NCI-H128 (cell line): ENCODE results near the gene ADAM12.

ENCODE experiments used
- DNase-seq: peaks from one replicate; lab custom pipeline; 2025; ENCODE audit not compliant: unreplicated experiment; lab: John Stamatoyannopoulos, UW

Gene ADAM12

GRCh38 chr10:126157189-126157588 is 231.1 kb downstream of the ADAM12 start:
- no peak for DNase-seq

DNA sequence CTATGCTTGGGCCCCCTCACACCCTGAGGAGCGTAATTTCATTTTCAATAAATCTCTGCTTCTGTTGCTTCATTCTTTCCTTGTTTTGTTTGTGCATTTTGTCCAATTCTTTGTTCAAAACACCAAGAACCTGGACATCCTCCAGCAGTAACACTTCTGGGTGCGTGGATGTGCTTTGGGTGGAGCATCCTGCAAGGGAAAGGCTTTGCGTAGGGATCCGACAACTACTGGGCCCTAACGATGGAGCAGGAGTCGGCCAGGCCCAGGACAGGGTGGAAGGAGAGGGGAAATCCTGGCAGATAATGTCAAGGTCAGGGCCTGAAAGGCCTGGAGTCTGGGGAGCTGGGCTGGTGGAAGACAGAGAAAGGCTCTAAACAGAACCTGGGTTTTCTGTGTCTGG is 231.8 kb downstream of the ADAM12 start:
- DNase-seq: no peak

DNA sequence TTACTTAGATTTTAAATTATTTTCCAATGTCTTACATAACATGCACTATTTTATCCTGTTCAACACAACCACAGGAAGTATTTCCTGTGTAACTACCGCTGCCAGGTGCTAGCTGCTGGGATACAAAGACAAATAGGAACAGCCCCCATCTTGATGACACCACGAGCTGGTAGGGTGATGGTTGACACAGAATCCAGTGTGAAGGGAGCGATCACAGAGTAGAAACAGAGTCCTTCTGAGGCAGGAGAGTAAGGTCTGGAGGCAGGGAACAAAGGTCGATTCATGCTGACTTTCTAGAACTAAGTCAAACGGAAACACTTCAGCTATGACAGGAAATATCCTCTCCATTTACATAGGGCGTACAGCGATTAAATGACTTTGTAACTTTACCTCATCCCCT is 232.3 kb downstream of the ADAM12 start:
- DNase-seq: no peak

DNA sequence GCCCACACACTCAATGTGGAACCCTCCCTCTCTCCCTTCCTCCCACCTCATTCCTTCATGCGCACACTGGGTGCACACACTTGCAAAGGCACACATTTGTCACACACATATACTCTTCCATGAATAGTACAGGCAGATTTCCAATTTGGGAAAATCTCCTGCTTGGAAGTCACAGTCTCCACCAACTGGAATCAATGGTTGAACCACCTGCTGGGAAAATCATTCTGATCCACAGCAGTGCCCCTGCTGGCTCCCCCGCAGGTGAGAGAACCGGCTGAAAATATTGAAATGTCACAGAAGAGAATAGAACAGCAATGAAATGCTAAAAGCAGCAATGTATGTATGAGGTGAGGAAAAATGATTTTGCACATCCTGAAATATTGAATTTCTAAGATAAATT is 232.7 kb downstream of the ADAM12 start:
- DNase-seq: no peak

DNA sequence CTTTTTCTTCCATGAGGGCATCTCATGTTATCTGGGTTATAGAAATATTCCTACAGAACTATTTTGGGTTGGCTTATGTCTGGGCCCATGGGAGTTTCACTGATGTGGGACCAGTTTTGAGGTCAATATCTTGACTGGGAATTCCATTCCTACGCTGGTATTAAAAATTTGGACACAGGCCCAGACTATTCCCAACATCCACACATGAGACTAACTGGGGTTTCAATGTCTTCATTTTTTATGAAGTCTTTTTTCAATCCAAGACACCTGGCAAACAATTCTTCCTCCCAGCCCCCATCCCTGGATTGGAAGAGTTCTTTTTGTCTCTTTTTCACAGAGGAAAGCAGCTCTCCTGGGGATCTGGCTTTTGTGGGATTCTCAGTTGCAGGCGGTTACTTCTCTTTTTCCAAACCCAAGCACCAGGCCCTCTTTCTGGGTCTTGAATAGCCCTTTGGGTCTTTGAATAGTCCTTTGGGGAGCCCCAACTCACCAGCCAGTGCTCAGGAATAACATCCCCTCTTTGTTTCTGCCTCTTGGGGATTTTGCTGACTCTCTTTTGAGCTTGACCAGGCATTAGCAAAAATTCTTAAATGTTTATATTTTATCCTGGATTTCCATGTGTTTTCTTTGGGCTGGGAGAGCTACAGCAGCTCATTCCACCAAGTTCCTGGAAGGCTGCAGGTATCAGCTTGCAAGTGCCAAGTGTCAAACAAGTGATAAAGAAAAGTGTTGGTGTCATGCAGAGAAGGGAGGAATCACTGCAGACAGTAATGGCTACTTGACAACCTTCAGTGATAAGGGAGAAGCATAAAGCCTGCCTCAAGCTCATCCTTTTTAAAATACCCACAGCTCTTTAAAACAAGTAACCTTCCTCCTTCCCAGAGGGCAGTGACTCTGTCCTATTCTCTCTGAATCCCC is 234.3 kb downstream of the ADAM12 start:
- no peak for DNase-seq

DNA sequence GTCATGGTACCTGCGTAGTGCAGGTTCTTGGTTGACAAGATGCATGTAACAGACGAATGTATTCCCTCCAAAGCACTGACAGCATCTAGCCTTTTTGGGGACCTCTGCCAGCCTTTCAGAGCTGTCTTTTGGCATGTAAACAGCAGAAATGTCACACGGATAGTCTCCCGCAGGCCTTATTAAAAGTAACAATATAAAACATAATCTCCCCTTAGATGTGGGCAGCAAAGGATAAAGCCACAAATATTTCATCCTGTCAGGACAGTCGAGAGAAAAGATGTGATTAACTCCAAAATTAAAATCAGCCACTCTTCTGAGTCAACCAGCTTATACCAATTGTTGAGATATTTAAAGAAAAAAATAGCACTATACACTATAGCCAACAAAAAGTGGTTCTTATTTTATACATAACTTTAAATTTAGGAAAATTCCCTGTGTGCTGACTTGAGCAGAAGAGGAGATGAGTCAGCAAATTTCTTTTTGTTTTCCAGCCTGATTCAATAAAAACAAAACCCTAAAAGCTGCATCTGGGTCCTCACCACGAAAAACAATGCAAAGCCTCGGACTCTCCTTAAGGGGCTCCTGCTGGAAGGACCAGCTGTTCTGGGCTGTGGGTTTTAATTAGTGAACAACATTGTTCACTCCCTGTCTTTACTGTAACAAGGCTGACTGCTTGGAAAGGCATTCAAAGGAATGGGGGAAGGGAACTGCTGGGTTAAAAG is 240.2 kb downstream of the ADAM12 start:
- no peak for DNase-seq

DNA sequence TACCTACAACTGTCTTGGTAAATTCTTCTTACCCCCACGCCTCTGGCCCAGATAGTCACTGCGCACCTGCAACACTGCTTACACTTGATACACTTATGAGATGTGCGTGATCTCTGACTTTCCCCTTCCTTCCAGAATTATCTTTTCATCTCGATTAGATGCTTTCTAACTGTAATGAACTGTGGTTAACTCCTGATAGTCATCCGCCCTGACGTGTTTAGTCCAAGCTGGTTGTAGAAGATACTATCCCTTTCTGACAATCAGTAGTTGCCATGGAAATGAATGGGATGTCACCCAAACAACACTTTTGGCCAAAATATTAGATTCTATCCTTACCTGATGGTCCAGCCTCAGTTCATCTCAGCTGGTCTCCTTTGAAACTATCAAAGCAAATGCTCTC is 241.5 kb downstream of the ADAM12 start:
- DNase-seq: no peak

DNA sequence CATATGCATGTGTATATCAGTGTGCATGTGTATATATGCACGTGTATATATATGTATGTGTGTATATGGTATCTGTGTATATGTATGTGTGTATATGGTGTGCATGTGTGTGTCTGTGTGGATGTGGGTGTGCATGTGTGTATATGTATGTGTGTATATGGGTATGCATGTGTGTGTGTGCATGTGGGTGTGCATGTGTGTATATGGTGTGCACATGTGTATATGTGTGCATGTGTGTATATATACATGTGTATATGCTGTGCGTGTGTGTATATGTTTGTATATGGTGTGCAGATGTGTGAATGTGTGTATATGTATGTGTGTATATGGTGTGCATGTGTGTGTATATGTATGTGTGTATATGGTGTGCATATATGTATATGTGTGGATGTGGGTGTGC is 245.2 kb downstream of the ADAM12 start:
- DNase-seq: no peak

DNA sequence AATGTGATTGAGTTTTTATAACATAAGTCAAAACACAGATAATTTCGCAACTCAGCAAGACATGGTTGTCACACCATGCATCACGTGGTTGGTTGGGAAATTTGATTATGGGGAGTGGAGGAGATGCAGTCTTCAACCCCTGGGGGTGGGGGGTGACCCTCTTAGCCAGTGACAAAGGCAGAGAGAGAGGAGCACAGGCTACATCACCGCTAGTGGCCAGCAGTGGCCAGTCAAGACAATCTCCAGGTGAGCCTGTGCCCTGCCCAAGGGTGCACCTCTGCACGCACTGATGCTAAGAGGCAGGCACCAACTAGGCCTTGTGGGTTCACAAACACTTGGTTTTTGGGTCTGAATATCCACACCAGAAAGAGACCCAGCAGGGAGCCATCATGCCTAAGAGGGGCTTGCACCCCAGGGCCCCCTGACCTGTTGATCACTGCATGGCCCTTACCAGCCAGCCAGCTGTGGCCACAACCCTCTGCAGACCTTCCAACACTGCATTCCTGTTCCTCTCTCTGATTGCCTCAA is 247.5 kb downstream of the ADAM12 start:
- DNase-seq: no peak

DNA sequence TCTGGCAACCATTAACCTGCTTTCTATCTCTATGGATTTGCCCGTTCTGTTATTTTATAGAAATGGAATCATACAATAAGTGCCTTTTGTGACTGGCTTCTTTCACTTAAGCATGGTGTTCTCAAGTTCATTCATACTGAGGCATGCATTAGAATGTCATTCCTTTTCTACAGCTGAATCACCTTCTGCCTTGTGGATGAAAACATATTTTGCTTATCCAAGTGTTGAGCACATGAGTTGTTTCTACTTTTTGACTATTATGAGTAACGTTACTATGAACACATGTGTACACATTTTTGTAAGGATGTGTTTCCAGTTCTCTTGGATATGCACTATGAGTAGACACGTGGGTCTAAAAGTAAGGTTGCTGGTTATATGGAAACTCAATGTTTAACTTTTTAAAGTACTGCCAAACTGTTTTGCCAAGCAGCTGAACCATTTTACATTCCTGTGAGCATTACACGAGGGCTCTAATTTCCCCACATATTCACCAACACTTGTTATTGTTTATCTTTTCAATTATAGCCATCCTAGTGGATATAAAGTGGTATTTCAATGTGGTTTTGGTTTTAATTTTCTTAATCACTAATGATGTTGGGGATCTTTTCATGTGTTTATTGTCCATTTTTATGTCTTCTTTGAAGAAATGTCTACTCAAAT is 250.6 kb downstream of the ADAM12 start:
- DNase-seq: no peak

- DNase-seq: no peak
Observed at GRCh38 chr10:126135941-126136595, 252.2 kb downstream of the ADAM12 start.

- no peak for DNase-seq
Observed at GRCh38 chr10:126135177-126135576, 253.1 kb downstream of the ADAM12 start.

- no peak for DNase-seq
Observed at GRCh38 chr10:126133906-126134656, 254.2 kb downstream of the ADAM12 start.

DNA sequence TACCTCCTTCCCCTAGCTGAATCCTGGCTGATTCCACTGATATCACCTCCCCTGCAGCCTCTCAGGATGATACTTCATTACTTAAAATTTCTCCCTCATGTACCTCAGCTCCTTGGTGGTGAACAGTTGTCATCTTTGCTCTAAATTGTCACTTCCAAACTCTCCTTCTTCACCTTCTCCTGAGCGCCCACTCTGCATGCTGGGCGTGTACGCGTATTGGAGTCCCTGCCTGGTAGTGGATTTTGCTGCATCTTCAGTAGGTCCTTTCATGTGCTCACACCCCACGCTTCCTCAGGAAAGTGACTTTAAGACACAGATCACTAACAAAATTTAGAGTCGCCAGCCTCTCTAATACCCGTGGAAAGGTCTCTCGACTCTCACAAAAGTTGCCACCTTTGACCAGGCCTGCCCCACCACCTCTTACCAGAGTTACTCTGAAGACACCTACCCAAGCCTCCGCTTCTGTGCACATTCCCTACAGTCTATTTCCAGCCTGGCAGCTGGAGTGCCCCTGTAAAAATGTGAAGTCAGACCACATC is 255.1 kb downstream of the ADAM12 start:
- DNase-seq: no peak

- no peak for DNase-seq
Observed at GRCh38 chr10:126131341-126131740, 256.9 kb downstream of the ADAM12 start.

DNA sequence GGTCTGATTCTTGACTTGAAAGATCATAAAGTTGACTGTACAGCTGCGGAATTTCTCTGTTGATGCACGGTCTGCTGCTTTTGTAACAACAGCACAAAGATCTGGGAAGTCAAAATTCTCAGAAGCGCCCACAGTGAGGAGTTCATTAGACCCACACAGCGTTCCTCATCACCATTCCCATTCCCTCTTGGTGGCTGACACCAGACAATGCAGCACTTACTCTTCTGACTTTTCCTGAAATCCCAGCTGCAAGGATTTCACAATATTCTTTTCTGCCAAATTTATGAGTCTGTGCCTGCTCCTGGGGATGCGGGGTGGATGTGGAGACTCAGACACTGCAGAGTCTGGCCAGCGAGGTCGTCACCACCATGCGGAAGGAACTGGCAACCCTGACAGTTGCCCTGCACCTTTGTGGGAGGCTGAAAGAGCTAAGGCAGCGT is 258.0 kb downstream of the ADAM12 start:
- no peak for DNase-seq

DNA sequence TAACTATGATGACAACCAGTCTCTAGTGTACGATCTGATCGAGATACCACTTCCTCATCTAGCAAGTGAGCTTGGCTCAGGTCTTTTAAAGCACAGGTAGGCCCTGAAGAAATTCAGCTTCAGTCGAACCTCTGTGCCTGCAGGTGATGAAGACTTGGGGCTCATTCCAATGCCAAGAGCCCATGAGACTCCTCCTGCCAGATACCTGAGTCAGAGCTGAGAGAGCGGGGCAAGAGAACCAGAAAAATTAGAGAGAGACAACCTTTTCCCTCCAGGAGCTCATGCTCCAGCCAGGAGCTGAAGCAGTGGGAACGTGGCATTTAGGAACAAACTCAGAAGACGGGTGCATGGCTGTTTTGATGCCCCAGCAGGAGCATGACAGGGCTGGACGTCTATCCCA is 259.3 kb downstream of the ADAM12 start:
- DNase-seq: no peak

DNA sequence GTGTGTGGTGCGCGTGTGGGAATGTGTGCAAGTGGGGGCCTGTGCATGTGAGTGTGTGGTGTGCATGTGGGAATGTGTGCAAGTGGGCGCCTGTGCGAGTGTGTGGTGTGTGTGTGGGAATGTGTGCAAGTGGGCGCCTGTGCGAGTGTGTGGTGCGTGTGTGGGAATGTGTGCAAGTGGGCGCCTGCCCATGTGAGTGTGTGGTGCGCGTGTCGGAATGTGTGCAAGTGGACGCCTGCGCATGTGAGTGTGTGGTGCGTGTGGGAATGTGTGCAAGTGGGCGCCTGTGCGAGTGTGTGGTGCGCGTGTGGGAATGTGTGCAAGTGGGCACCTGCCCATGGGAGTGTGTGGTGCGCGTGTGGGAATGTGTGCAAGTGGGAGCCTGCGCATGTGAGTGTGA is 259.7 kb downstream of the ADAM12 start:
- DNase-seq: no peak

DNA sequence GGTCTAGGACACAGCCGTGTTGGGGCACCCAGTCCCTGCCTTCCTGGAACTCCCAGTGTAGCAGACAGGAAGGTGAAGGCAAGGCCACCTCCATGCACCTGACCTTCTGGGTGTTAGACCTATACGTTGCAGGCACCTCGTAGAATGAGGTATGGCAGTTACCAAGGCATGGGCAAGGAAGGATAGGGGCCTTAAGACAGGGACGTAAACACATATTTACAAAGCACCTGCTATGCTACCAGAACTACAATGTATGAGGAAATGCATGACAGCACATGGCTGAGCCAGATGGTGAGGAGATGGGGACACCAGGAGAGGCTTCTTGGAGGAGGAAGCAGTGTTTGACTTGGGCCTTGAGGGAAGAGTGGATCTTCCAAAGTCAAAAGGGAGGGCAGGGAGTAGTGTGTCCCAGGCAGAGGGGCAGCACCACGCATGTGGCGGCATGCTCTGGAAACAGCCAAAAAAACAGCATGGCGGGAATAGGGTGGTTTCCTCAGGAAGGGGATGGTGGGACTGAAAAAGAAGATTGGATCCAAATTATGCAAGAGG is 260.7 kb downstream of the ADAM12 start:
- no peak for DNase-seq

DNA sequence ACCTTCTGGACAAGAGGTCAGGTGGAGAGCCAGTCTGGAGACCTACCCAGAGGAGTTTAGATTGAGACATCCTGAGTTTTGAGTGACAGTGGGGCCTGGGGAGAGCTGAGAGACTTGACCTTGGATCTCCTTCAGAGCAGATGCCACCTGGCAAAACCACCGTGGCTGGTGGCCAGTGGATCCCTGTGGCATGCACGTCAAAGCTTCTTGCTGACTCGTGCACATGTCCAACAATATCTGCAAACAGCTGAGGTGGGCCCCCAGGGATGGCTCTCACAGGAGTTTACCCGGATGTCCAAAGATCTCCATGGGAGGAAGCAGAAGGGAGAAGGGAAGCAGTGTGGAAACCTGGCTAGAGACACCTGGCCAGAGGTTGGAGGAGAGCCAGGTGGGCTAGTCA is 261.4 kb downstream of the ADAM12 start:
- no peak for DNase-seq
